Superior temporal gyrus (tissue), 1 donor: Measurements from ENCODE around the gene PDE6A.
"Not testable (repeated sequence)": the region's sequence is repeated elsewhere in the genome, so short reads cannot be mapped to it uniquely, and the experiment has no call there.

Experiments
- DNase-seq: peaks from one replicate; pipeline ENCODE4 v3.0.0-alpha.2; 2016; ENCODE audit errors: extremely low spot score

The PDE6A gene

DNA sequence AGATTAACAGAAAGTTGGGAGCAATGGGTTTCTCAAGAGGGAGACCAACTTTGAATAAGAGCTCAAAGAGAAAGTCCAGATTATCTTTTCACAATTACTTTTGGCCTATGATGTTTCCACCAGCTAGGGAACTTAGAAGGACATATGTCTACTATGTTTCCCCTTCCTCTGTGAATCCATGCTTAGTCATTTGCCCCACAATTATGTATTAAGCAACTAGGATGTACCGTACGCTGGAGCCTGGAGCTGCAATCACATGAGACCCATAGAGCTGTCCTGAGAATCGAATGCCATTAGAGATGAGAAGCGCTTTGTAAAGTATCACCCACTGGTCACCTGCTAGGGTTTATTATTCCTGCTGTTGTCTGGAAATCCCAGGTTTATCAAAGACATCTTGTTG lies 78.8 kb downstream of the PDE6A start:
- no peak for DNase-seq

DNA sequence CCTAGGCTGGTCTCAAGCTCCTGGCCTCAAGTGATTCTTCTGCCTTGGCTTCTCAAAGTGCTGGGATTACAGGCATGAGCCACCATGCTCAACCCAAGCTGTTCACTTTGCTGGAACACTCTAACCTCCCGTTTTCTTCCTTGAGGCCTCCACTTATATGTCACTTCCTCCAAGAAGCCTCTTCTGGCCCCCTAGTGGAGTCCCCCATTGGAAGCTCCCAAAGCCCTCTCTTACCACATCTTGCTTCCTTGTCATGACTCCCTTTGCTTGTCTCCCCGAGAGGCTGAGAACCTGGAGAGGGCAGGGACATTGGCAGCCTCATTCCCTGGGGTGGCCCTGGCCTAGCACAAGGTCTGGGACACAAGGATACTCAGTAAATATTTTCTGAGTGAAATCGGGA lies 80.8 kb downstream of the PDE6A start:
- no peak for DNase-seq

DNA sequence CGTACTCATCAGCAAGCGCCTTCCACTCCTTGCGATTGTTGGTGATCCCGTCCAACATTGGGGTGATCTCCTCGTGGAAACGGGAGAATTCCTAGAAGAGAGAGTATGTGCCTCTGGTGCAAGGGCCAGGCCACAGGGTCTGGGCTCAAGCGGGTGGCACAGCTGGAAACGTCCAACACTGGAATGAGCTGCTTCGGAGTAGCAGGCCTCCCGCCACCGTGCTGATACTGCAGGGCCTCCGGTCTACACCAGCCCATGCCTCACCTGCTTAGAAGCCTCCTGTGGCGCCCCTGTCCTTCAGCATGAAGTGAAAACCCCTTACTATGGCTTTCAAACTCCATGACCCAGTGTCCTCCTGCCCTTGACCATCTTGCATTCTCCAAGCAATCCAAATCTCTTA lies 81.4 kb downstream of the PDE6A start:
- DNase-seq: no peak

DNA sequence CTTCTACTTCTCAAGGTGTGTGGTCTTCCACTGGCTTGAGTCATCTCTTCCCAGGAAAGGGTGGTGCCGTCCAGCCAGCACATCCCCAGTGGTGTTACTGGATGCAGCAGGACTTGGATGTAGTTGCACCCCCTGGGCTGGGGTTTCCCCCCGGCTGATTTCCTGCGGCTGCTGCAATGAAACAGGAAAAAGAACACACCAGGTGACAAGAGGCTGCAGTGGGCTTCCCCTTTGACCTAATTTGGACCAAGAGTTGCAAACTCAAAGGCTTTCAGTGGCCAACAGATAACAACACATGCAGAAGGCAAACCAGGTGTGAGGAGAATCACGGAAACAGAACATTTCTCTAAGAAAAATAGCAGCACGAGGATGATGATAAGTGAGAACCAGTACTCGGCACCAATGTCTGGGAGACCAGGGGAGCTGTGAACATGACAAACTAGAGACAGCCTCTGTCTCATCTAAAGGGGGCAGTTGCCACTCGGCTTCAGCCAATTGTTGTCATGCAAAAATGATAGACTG lies 83.7 kb downstream of the PDE6A start:
- no peak for DNase-seq

DNA sequence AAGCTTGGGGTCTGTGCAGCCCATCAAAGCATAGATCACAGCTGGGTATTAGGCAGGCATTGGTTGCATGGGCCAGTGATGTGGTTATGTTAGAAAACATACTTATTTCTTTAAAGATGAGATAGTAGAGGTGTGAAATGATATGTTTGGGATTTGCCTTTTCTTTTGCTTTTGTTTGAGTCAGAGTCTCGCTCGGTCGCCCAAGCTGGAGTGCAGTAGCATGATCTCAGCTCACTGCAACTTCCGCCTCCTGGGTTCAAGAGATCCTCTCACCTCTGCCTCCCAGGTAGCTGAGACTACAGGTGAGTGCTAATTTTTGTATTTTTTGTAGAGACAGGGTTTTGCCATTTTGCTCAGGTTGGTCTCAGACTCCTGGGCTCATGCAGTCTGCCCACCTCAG lies 84.8 kb downstream of the PDE6A start:
- DNase-seq: no peak

- not testable (repeated sequence) for DNase-seq
Measured at GRCh38 chr5:149858481-149858880, 86.1 kb downstream of the PDE6A start.

DNA sequence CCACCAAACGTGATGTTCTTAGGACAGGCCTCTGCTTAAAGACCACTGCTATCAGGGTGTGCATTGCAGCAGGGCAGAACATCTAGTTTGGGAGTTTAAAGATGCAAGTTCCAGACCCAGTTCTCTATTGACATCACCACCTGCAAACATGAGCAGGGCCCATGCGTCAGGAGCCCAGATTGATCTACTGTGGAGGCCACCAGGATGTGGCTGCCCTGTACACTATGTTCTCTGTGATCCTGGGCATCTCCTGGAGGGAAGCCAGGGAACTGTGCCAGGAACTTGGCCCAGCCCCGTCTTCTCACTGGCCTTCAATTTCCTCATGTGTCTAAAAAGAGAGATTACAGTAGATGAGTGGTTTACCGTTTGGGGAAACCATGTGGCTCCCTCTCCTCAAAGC lies 87.1 kb downstream of the PDE6A start:
- DNase-seq: no peak

- DNase-seq: no peak
Measured at GRCh38 chr5:149855366-149855765, 89.2 kb downstream of the PDE6A start.

DNA sequence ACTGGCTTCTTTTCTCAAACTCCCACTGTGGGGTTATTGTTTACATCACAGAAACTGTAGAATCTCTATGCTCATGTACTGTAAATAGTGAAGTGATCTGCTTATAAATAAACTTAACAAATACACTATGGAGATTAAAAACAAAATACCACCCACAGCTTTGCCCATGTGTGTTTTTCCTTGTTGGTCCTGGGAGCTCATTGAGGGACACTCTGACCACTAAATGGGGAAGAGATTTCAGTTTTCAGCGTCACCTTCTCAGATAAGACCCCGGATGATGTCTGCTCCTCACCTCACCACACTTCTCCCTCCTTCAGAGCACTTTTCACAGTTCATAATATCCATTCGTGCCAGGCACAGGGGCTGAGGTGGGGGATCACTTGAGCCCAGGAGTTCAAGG lies 89.7 kb downstream of the PDE6A start:
- no peak for DNase-seq

GRCh38 chr5:149853701-149854100 lies 90.9 kb downstream of the PDE6A start:
- no peak for DNase-seq

- no peak for DNase-seq
Measured at GRCh38 chr5:149853331-149853648, 91.3 kb downstream of the PDE6A start.

DNA sequence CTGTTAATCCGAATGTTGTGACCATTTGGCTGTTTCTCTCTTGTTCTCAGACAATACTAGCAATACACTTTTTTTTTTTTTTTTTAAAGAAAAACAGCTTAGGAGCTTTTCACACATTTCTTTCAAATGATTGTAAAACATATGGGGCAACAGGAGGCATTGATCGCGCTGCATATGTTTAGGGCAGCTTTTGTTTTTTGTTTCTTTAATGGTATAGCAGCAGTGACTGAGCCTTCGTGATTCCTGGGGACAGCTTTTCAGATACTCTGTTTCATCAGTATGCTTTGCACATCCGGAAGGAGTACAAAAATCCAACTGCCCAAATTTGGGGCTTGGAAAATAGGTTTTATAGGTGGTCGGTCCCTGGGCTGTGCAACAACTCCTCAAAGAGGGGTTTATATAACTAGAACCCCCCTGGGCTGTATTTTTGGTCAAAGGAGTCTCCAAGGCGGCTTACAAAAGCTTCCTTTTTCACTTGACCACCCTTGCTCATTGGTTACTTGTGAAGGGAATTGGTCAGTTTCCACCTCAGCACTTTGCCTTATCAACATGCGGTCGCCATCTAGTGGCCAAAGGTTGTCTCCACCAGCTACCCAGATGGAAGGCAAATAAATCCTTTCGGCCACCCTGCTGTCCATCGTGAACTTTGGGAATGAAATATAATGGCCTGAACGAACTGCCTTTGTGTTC lies 91.8 kb downstream of the PDE6A start:
- peak; percentile 83 for DNase-seq

- DNase-seq: no peak
Measured at GRCh38 chr5:149851211-149851610, 93.4 kb downstream of the PDE6A start.

GRCh38 chr5:149849966-149850910 lies 94.4 kb downstream of the PDE6A start:
- DNase-seq: no peak

GRCh38 chr5:149849280-149849965 lies 95.2 kb downstream of the PDE6A start:
- no peak for DNase-seq

- DNase-seq: no peak
Measured at GRCh38 chr5:149847611-149848010, 97.0 kb downstream of the PDE6A start.

DNA sequence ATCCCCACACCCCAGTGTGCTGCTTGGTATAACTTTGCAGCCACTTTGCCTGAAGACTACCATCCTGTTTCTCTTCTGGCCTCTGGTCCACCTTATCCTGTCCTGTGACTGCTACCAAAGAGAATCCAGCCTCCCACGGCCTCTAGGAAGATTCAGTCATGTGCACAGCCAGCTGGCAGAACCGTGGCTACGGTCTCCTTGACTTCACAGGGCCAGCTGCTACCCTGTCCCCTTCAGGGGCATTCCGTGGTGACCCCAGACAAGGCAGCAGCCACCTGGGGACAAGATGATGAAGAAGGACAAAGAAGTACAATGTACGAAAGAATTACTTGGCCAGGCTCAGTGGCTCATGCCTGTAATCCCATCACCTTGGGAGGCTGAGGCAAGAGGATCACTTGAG lies 98.6 kb downstream of the PDE6A start:
- DNase-seq: no peak

- DNase-seq: no peak
Measured at GRCh38 chr5:149845601-149846000, 99.0 kb downstream of the PDE6A start.

DNA sequence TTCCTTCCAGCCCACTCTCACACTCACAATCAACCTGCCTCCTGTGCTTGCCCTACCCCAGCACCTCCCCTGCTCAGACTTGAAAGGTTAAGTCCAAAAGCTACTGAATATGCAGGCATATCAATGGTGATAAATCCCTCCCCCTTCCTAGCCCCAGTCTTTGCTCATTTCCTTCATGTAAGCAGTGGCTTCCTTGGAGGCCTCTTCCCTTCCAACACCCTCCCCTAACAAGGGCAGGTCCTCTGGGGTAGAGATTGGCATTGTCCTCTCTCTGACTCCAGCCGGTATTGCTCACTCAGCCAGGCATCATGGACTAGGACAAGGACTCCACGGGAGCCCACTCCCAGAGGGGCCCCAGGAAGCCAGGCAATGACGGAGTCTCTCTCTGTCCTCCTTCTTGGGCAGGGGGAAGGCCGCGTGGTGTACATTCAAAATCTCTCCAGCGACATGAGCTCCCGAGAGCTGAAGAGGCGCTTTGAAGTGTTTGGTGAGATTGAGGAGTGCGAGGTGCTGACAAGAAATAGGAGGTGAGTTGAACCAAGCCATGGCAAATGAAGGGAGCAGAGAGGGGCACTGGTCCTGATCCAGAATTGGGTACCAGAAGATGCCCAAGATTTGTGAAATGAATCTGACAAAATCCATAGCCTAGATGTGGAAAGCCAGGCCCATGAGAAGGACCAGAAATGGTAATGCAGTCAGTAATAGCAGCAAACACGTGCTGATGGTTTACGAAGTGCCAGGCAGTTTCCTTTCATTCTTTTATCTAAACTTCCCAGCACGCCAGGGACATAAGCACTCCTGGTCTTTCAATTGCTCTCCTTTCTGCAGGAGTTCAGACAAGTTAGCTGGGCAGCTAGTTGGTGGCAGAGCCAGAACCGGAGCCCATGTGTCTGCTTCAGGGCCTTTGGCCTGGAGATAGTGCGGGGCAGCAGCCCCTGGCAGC lies 102.5 kb downstream of the PDE6A start:
- no peak for DNase-seq

DNA sequence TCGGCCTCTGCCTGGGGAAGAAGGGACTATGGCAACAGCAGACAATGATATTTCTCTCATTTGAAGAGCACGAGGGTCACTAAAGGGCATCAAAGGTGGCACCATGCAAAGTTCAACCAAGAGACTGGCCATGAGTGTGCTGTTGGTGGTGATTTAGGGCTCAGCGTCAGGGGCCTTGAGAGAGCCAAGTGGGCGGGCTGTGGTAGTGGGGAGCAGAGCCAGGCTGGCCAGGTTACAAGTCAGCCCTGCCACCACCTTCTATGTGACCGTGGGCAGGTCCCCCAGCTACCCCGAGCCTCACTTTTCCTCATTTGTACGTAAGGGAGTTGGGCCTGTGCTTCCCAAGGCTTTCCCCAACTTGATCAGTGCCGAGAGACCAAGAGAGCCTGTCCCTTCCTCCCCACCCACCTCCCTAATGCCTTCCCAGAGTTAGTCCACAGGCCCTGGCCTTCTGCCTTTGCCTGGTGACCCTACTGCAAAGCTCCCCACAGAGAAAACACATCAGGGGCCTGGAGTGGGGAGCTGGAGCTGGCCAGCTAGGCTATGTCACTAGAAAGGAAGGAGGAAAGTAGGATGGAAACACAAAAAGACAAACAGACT lies 104.3 kb downstream of the PDE6A start:
- no peak for DNase-seq

GRCh38 chr5:149839761-149840160 lies 104.8 kb downstream of the PDE6A start:
- no peak for DNase-seq
